Measurements from ENCODE around the gene UPP2.

The UPP2 gene

GRCh38 chr2:158142165-158142564 lies 40.5 kb downstream of the UPP2 start:
- no peak for DNase-seq (ENCODE audit: low spot score)

DNA sequence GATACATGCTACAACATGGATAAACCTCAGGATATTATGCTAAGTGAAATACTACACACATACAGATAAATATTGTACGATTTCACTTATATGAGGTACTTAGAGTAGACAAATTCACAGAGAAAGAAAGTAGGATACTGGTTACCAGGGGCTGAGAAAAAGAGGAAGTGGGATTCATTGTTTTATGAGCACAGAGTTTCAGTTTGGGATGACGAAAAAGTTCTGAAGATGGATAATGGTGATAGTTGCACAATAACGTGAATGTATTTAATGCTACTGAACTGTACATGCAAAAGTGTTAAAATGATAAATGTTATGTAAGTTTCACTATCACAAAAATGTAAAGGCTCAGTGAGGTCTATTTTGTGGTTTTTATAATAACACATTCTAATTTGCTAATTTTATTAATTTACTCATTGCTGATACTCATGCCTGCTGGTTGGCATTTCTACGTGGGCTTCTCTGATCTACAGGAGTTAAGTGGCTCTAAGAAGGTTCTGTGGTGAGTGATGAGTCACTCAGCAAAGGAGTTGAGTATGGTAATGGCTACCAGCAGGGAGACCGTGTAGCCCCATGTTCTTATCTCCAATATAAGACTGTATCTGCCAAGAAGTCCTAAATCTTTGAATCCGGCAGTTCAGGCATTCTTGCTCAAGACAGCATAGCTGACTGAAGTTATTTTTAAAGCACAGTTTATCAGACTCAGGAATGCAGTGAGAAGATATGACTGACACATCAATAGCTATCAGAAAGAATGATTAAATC lies 41.1 kb downstream of the UPP2 start:
- no peak for DNase-seq (ENCODE audit: low spot score)

DNA sequence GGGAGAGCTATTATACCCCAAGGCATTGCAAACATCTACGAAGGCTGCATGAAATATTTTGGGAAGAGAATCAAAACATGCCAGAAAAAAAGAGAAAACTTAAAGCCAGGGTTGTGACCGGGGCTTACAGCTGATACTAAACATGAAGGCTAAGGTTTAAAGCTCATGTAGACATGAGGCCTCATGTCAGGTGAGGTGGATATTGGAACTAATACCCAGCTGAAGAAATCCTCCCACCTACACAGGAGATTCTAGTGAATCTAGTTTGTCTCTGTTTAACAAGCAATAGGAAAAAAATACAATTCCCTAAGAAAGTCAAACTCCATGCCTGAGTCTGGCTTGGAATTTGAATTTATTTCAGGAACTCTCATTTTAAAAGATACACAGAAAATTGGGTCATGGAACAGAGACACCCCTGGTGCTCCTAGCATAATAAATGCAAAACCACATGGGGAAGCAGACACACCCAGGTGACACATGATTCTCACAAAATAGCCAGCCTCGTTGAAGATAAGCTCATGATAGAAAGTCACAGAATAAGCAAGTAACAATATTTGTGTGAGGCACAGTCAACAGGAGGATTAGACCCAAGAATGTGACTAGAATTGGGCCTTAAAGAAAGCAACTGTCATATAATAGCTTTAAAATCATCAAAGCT lies 42.2 kb downstream of the UPP2 start:
- DNase-seq (ENCODE audit: low spot score): no peak

GRCh38 chr2:158144914-158145625 lies 43.4 kb downstream of the UPP2 start:
- no peak for DNase-seq (ENCODE audit: low spot score)

GRCh38 chr2:158153270-158154015 lies 51.8 kb downstream of the UPP2 start:
- no peak for DNase-seq (ENCODE audit: low spot score)

GRCh38 chr2:158154596-158154995 lies 52.9 kb downstream of the UPP2 start:
- no peak for DNase-seq (ENCODE audit: low spot score)

DNA sequence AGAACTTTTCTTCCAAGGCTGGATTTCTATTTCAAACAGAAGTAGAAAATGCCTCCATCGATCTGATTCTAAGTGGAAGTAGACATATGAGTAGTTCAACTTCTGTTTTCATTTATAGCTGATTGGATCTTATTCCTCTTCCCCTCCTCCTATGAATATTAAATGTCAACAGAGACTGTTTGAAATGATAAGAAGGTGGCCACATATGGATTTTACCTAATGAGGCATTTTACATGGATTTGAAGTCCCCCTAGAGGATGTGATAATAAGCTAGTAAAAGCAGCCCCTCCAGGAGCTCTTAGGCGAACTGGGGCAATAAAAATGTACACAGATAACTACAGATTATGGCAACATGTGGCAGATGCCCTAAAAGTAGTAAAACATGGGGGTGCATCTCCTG lies 71.0 kb downstream of the UPP2 start:
- no peak for DNase-seq (ENCODE audit: low spot score)

- DNase-seq (ENCODE audit: low spot score): no peak
Observed at GRCh38 chr2:158174495-158174894, 72.8 kb downstream of the UPP2 start.

DNA sequence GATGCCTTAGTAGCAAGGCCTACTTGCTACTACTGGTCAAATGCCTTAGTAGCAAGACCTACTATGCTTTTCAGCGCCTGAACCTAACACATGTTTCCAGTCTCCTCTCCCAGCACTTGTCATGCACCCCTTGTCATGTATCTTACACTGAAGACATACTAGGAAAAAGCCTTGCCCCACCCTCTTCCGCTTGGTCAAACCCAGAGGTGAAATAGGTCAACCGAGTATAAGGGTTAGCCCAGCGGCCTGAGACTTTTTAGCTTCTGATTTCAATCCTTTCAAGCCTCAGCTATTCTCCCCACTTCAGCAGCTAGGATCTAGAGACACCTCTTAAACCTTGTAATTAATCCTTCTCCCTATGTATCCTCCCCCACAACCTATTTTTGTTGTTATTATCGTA lies 73.3 kb downstream of the UPP2 start:
- DNase-seq (ENCODE audit: low spot score): no peak

- DNase-seq (ENCODE audit: low spot score): no peak
Observed at GRCh38 chr2:158178646-158179045, 77.0 kb downstream of the UPP2 start.

DNA sequence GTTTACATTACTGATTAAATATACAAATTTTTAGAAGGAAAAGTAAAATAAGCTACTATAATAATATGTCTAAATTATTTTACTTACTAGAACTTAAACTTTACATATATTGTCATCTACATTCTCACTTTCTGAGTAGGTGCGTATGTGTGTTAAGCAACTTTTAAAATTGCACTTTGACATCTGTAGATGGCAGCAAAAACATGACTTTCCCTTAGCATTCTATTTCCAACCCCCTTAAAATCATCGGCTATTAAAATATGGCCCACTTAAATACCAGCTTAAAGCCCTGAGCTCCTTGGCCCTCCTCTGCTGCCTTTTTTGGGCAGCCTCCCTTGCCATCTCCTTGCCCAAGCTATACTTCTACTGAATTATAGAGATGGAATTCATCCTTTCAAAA lies 78.0 kb downstream of the UPP2 start:
- DNase-seq (ENCODE audit: low spot score): no peak

DNA sequence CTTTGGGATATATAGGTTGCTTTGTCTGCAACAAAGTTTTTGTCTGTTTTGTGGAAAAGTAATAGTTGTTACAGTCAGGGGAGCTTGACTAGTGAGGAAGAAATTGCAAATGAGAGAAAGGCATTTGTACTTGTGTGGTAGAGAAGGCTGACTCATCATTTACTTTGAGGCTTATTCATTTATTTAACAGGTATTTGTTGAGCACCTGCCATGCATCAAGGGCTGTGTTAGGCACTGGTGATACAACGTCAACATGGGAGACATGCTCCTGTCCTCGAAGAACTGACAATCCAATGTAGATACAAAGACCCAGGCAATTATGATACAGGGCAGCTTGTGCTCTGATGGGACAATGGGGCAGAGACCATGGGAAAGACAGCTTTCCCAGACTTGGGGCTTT lies 79.5 kb downstream of the UPP2 start:
- DNase-seq (ENCODE audit: low spot score): no peak

DNA sequence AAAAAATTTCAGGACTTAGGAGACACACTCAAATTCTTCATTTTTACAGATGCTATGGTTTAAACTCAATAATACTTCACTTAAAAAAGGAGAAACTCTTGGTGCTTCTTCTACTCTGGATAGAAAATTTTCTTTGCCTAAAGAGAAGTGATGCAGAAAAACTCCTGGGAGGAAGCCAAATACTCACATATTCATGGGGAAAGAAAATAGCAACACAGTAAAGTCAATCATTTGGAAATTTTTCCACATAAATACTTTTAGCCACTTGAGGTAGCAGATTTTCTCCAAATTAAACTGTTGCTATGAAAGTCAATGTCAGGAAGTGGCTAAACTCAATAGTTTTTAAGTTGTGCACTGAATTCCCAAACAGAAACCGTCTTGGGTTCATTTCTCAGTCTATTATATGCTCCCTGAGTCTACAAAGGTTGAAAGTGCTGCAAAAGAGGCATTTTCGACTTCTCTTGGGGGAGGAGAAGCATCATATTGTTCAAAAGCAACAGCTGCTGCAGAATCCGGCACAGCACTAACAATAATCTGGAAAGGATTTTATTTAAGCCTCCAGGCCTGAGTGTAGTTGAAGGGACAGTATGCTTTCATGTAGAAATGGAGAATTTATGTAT lies 81.1 kb downstream of the UPP2 start:
- no peak for DNase-seq (ENCODE audit: low spot score)

DNA sequence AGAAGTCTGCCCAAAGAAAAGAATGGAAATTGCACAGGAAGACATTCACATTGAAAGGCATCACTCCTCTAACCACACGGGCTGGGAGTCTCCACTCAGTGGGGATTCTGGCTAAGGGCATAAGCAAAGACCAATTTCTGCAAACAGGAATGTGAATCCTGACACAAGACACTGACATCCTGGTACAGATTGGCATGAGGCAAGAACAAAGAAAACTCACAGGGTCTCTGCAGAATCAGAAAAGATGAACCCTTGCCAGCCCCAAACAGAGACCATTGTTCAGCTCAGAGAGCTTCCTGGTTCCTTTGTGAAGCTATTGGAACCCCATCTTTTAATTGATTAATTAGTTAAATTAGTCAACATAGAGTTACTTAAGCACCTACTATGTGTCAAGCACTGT lies 82.3 kb downstream of the UPP2 start:
- DNase-seq (ENCODE audit: low spot score): no peak

GRCh38 chr2:158184556-158185343 lies 83.1 kb downstream of the UPP2 start:
- DNase-seq (ENCODE audit: low spot score): no peak
